LoVo (cell line): Measurements from ENCODE around the gene DAO.

Experiments
- DNase-seq: peaks from one replicate; pipeline ENCODE4 v3.0.0-alpha.2; 2016; ENCODE audit warnings: low spot score

Gene DAO

GRCh38 chr12:108918960-108919642 is 39.2 kb downstream of the DAO start:
- DNase-seq: no peak

DNA sequence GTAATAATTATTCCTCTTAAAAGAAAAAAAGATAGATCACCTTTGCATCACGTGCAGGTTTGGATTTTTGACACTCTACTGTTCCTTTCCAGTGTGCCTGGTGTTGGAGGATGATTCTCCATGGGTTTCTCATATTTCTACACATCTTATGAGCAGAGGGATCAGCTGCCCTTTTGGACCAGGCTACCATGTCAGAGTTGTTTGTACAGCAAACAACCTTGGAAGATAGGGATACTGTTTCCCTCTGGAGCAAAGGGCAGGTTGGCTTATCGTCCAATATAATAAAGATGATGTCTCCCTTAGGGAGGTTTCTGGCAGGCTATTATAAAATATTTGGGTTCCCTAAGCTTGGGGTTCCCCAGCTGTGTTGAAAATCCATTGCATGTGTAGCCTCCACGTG is 42.1 kb downstream of the DAO start:
- no peak for DNase-seq

GRCh38 chr12:108922918-108923317 is 43.0 kb downstream of the DAO start:
- DNase-seq: no peak

DNA sequence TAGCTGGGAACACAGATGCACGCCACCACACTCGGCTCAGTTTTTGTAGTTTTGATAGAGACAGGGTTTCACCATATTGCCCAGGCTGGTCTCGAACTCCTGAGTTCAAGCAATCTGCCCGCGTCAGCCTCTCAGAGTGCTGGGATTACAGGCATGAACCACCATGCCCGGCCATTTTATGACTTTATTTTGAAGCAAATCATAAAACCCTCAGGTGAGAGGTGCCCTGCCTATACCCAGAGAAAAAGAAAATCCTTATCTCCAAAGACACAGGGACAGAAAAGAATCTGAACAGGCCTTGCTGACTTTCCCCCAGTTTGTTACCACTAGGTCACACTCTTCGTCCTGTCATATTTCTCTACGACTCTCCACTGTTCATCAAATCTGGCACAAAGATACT is 48.8 kb downstream of the DAO start:
- no peak for DNase-seq

DNA sequence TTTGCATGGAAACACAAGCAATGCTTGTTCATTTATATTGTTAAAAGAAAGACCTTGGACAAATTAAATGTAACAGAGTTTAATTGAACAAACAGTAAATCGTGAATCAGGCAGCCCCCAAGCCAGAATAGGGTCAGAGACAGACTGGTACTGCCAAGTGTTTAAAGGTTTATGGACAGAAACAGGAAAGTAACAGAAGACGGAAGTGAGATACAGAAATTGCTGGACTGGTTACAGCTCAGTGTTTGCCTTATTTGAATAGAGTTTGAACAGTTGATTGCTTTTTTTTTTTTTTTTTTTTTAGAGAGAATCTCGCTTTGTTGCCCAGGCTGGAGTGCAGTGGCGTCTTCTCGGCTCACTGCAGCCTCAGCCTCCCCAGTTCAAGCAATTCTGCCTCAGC is 50.3 kb downstream of the DAO start:
- DNase-seq: no peak

DNA sequence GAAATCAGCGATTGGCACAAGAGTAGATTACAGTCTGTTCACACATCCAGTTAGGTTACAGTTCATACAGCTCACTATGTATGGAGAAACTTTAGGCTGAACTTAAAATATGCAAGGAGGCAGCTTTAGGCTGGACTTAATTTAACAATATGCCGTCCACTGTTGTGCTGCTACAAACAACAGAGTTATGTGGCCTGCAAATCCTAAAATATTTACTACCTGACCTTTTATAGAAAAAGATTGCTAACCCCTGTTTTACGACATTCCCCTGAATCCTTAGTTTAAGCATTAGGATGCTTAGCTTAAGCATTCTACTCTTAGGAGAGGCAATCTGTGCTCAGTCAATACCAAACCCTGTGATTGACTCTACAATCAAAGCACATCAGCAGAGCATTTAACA is 50.9 kb downstream of the DAO start:
- no peak for DNase-seq

DNA sequence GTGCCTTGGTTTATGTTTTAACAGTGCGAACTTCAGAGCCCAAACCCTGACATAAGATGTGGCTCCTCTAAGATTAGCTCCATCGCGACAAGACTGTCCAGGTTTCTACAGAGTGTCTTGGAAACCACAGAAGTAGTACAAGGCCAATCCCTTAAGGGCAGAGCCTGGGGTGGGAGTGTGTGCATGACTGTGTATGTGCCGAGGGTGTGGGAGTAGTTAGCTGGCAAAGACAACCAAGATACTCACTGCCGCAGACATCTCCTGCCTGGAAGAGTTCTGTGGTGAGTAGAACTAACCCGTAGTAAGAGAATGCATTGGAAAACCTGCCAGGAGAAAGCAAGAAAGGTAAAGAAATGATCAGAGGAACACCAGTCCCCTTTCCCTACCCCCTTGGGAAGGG is 54.1 kb downstream of the DAO start:
- no peak for DNase-seq

DNA sequence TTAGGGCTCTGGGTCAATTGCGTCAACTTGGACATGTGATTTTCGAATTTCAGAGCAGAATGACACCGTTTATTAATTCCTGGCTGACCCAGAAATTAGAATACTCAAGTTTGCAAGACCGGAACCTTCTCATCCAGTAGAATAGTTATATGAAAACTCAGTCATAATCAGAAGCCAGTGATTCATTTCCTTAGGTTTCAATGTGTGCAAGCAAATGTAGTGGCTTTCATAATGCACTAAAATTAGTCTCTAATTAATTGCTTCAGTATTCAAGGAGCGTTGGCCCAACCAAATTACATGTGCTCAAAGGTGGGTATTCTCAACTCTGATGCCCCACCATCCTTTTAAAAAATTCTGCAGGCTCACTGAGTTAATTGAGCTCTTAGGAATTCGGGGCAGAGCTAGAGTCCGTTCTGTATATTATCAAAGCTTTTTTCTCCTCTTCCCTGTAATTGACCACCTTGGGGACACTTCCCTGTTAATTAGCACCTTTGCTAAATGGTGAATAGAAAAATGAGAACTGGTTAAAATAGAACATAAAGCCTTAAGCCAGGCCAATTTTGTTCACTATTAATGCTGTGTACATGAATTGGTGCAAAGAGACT is 55.4 kb downstream of the DAO start:
- DNase-seq: no peak

DNA sequence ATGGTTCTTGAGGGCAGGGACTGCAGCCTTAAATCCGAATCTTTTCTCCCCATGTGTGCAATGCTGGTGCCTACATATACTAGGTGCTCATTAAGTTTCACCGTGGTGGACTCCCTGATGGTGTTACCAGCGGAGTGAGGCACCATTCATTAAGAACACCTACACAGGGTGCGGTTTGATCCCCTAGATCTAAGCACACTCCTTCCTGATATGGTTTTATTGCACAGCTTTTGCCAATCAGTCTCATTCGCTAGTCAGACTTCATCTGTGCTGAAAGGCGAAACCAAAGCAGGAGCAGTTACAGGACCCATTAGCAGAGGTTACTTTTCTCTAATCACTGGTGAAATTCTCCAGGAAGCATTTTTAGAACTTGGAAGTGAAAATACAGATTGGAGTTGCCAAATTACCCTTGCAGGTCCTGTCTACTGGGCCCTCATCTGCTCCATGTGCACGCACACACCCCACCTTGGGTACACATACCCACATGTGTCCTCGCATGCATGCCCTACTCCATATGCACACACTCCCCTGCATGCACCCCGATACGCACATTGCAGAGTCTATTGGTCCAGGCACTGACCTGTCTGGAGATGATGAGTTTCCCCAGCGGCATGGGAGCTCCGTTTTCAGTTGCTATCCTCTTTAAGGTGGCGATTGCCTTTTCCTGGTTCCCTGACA is 58.5 kb downstream of the DAO start:
- DNase-seq: no peak

DNA sequence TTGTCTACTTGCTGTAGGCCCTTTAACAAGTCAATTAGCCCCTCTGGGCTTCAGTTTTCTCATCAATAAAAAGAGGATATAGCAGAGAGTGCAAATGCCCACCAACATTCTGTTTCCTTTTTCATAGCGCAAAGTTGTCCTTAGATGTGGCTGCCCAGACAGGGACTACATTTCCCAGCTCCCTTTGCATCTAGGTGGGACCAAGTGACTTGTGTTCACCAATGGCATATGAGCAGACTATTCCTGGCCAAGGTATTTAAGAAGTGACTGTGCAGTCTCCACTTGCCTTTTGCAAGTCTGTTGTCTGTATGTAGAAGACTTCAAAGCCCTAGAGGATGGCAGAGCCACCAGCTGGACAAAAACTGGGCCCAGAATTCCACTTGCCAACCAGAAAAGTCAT is 59.7 kb downstream of the DAO start:
- DNase-seq: no peak

- no peak for DNase-seq
These were observed 60.2 kb downstream of the DAO start for GRCh38 chr12:108940138-108940537.

DNA sequence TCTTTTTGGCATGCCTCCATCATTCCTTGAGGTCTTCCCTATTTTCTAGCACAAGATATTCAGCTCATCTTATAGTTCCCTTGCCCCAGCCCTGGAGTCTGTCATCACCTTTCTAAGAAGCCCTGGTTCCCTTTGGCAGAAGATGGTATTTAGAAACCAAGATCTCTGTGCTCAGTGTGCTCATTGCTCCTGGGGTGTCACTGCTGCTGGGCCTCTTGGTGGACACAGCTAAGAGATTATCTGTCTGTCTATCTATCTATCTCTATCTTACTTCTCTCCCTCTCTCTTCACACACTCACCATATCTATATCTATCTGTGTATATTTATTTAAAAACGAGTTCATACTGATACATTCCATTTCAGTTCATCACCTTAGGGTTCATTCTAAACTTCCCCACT is 67.2 kb downstream of the DAO start:
- DNase-seq: no peak

GRCh38 chr12:108948367-108948766 is 68.5 kb downstream of the DAO start:
- DNase-seq: no peak

DNA sequence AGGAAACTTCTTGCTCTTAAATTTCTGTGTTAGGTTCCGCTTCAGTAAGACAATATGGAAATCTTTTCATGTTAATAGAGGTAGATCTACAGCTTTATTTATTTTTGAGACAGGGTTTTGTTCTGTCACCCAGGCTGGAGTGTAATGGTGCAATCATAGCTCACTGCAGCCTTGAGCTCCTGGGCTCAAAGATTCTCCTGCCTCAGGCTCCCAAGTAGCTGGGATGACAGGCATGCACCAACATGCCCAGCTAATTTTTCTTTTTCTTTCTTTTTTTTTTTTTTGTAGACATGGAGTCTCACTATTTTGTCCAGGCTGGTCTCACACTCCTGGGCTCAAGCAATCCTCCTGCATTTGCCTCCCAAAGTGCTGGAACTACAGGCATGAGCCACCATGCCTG is 70.1 kb downstream of the DAO start:
- DNase-seq: no peak
